SK-N-SH (cell line): ENCODE data around the gene TMEM26. TPM values are rescaled to one million over a fixed set of nuclear protein-coding genes. Genes with fewer than 3 reads are reported as not detected.

Source experiments
- CTCF ChIA-PET: fragments of 300-600, 350-600 bp; formaldehyde crosslinking; extraction: SDS; loops from one replicate; lab custom pipeline; 2021; lab: Yijun Ruan, JAX
- POLR2A ChIA-PET: fragments of 350-600 bp; sonication (Branson Sonifier 250); formaldehyde crosslinking; extraction: SDS; loops from one replicate; lab custom pipeline; 2020; ENCODE audit warnings: antibody characterized with exemption, inconsistent platforms; lab: Yijun Ruan, JAX
- DNase-seq: peaks from one replicate; pipeline ENCODE4 v3.0.0; 2012
- H2AFZ ChIP-seq: fragments of 200-600 bp; sonication (generic); 2 replicates; pipeline ENCODE4 v1.8.1; 2016; ENCODE audit warnings: antibody characterized with exemption, mild to moderate bottlenecking, low read depth
- H3F3A ChIP-seq: fragments of 200-600 bp; sonication (generic); replicated peaks from 2 replicates; pipeline ENCODE3; 2016; ENCODE audit warnings: antibody characterized with exemption, mild to moderate bottlenecking; ENCODE audit not compliant: insufficient read depth
- H3K27ac ChIP-seq, 2 experiments: fragments of 200-500 bp in 1 of 2; fragments of 200-600 bp in 1 of 2; sonication (Bioruptor generic) in 1 of 2; sonication (generic), shearing (Covaris generic) in 1 of 2; 2 replicates each; pipeline versions ENCODE4 v1.5.1 to v1.6.1; 2014 to 2016; ENCODE audit warnings: low read depth in 2 of 2, inconsistent platforms in 1 of 2, low read length in 1 of 2, mild to moderate bottlenecking in 1 of 2, mixed read lengths in 1 of 2
- H3K27me3 ChIP-seq: fragments of 200-600 bp; sonication (generic), shearing (Covaris generic); 2 replicates; pipeline ENCODE4 v1.6.1; 2016; ENCODE audit warnings: mixed run types; ENCODE audit not compliant: insufficient read depth
- H3K36me3 ChIP-seq, 2 experiments: fragments of 200-500 bp in 1 of 2; fragments of 200-600 bp in 1 of 2; sonication (Bioruptor generic) in 1 of 2; sonication (generic) in 1 of 2; replicated peaks in 1 of 2; 2 replicates each; pipeline versions ENCODE3 to v1.5.1; 2014 to 2016; ENCODE audit warnings: low read length in 1 of 2, mild to moderate bottlenecking in 1 of 2; ENCODE audit not compliant: insufficient read depth in 2 of 2, control insufficient read depth in 1 of 2
- H3K4me1 ChIP-seq, 2 experiments: fragments of 200-500 bp in 1 of 2; fragments of 200-600 bp in 1 of 2; sonication (Bioruptor generic) in 1 of 2; sonication (generic), shearing (Covaris generic) in 1 of 2; 2 replicates each; pipeline versions ENCODE4 v1.5.1 to v1.6.1; 2014 to 2016; ENCODE audit warnings: low read depth in 1 of 2, low read length in 1 of 2, mixed run types in 1 of 2; ENCODE audit not compliant: insufficient read depth in 2 of 2, control insufficient read depth in 1 of 2
- H3K4me2 ChIP-seq: fragments of 200-600 bp; sonication (generic), shearing (Covaris generic); 2 replicates; pipeline ENCODE4 v1.6.1; 2017; ENCODE audit warnings: mixed run types
- H3K4me3 ChIP-seq, 2 experiments: fragments of 200-500 bp in 1 of 2; fragments of 200-600 bp in 1 of 2; sonication (Bioruptor generic) in 1 of 2; sonication (generic), shearing (Covaris generic) in 1 of 2; 2 replicates each; pipeline versions ENCODE4 v1.5.1 to v1.8.1; 2014 to 2016; ENCODE audit warnings: low read depth in 2 of 2, inconsistent platforms in 1 of 2, low read length in 1 of 2, mild to moderate bottlenecking in 1 of 2, mixed read lengths in 1 of 2, moderate library complexity in 1 of 2
- H3K79me2 ChIP-seq: fragments of 200-600 bp; sonication (generic); 2 replicates; pipeline ENCODE4 v1.8.1; 2017; ENCODE audit warnings: mild to moderate bottlenecking; ENCODE audit not compliant: insufficient read depth
- H3K9ac ChIP-seq: fragments of 200-600 bp; sonication (generic); 2 replicates; pipeline ENCODE4 v1.6.1; 2017; ENCODE audit warnings: mixed run types
- H3K9me2 ChIP-seq: fragments of 200-600 bp; sonication (generic); 2 replicates; pipeline ENCODE4 v1.6.1; 2017; ENCODE audit warnings: mixed run types
- H3K9me3 ChIP-seq: fragments of 200-600 bp; sonication (generic); 2 replicates; pipeline ENCODE4 v1.6.1; 2017; ENCODE audit warnings: mixed run types, mild to moderate bottlenecking, moderate library complexity
- H4K20me1 ChIP-seq: fragments of 200-600 bp; sonication (generic); 2 replicates; pipeline ENCODE4 v1.6.1; 2017; ENCODE audit warnings: mild to moderate bottlenecking, mixed run types; ENCODE audit not compliant: insufficient read depth
- CHD2 ChIP-seq: fragments of 150-350 bp; IDR thresholded peaks from 2 replicates; pipeline ENCODE4 v1.6.1; 2018; ENCODE audit warnings: low read length; ENCODE audit not compliant: partially characterized antibody
- EZH2phosphoT487 ChIP-seq: fragments of 200-600 bp; sonication (generic); IDR thresholded peaks from 2 replicates; pipeline ENCODE4 v1.6.1; 2017; ENCODE audit warnings: low read depth, mixed run types, mild to moderate bottlenecking, antibody characterized with exemption, moderate library complexity, borderline replicate concordance
- GABPA ChIP-seq: IDR thresholded peaks from 2 replicates; pipeline ENCODE4 v1.4.0; 2012; ENCODE audit warnings: low read depth, mild to moderate bottlenecking
- GATA2 ChIP-seq: sonication (generic); formaldehyde crosslinking; IDR thresholded peaks from 2 replicates; pipeline ENCODE4 v1.5.0; 2020; ENCODE audit warnings: mild to moderate bottlenecking, missing genetic modification reagents
- NFIC ChIP-seq: IDR thresholded peaks from 2 replicates; pipeline ENCODE4 v1.4.0; 2012; ENCODE audit warnings: borderline replicate concordance
- PBX3 ChIP-seq: IDR thresholded peaks from 2 replicates; pipeline ENCODE4; 2012
- POLR2AphosphoS5 ChIP-seq: IDR thresholded peaks from 2 replicates; pipeline ENCODE4 v1.6.1; 2012; ENCODE audit warnings: low read depth, low read length
- RAD21 ChIP-seq: IDR thresholded peaks from 2 replicates; pipeline ENCODE4 v1.6.1; 2012; ENCODE audit warnings: mild to moderate bottlenecking, low read length
- RFX5 ChIP-seq: IDR thresholded peaks from 2 replicates; pipeline ENCODE4 v1.6.1; 2012; ENCODE audit warnings: mild to moderate bottlenecking, improper control_type of control experiment, low read length
- TAF1 ChIP-seq: IDR thresholded peaks from 2 replicates; pipeline ENCODE4 v1.6.1; 2012; ENCODE audit warnings: low read depth, mild to moderate bottlenecking, low read length, moderate library complexity, borderline replicate concordance
- TCF12 ChIP-seq: IDR thresholded peaks from 2 replicates; pipeline ENCODE4 v1.4.0; 2012
- TEAD4 ChIP-seq: IDR thresholded peaks from 2 replicates; pipeline ENCODE4 v1.4.0; 2012; ENCODE audit warnings: mild to moderate bottlenecking, borderline replicate concordance; ENCODE audit not compliant: insufficient read depth
- WGBS: methylation state at CpG from one replicate; pipeline ENCODE4 v1.1.6; 2017; ENCODE audit warnings: low lambda C conversion rate; 5-methylcytosine and 5-hydroxymethylcytosine counted together
- polyA plus RNA-seq, 3 experiments: library from polyadenylated mRNA; depleted of rRNA; stranded (reverse); fragments of >200 nt; gene quantifications; 2 replicates each; pipeline ENCODE4 v1.2.3, GENCODE V29; 2012
- TF ChIP-seq, protein P1 (sequence below): IDR thresholded peaks from 2 replicates; pipeline ENCODE4 v1.4.0; 2012; ENCODE audit warnings: low read depth, borderline replicate concordance

Gene TMEM26
- polyA plus RNA-seq, 1 of the 3 experiments (the other 2 are of a cell fraction): 0.05 TPM

GRCh38 chr10:61438141-61438988, 14.8 kb downstream of the TMEM26 start:
- DNase-seq: no peak
- no peaks in the 10 kb centered on the region for H3K27me3 ChIP-seq
- H3K4me3 ChIP-seq: no peak overlapping the region
- H2AFZ ChIP-seq: no peak overlapping the region
- POLR2A ChIA-PET: no interaction called here
- TF ChIP-seq, protein P1, sequence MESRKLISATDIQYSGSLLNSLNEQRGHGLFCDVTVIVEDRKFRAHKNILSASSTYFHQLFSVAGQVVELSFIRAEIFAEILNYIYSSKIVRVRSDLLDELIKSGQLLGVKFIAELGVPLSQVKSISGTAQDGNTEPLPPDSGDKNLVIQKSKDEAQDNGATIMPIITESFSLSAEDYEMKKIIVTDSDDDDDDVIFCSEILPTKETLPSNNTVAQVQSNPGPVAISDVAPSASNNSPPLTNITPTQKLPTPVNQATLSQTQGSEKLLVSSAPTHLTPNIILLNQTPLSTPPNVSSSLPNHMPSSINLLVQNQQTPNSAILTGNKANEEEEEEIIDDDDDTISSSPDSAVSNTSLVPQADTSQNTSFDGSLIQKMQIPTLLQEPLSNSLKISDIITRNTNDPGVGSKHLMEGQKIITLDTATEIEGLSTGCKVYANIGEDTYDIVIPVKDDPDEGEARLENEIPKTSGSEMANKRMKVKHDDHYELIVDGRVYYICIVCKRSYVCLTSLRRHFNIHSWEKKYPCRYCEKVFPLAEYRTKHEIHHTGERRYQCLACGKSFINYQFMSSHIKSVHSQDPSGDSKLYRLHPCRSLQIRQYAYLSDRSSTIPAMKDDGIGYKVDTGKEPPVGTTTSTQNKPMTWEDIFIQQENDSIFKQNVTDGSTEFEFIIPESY: no peak
- TF ChIP-seq TCF12: peak; percentile 23; the same call in 1 of the 2 replicates
- H3K9me2 ChIP-seq: no peaks in the 10 kb centered on the region
- H4K20me1 ChIP-seq: no peaks in the 10 kb centered on the region
- no peaks in the 10 kb centered on the region for H3K36me3 ChIP-seq
- H3K4me2 ChIP-seq: no peak overlapping the region
- no peaks in the 10 kb centered on the region for H3K79me2 ChIP-seq
- 22% methylated on average over 2 of the region's 2 CpGs for WGBS
- H3F3A ChIP-seq: no peaks in the 10 kb centered on the region
- H3K9ac ChIP-seq: no peak overlapping the region
- CTCF ChIA-PET: interaction anchor here (0.7 to 1.5 kb wide), 2 partner anchors 10 to 295 kb away, joined by 3 read pairs; no protein-coding TSS in a partner anchor
- no peaks in the 10 kb centered on the region for H3K9me3 ChIP-seq
- H3K27ac ChIP-seq: no peak overlapping the region
- peaks cover 0 to 10% of the 10 kb centered on the region in 2 experiments; a peak in 2 of 4 replicates for H3K4me1 ChIP-seq

DNA sequence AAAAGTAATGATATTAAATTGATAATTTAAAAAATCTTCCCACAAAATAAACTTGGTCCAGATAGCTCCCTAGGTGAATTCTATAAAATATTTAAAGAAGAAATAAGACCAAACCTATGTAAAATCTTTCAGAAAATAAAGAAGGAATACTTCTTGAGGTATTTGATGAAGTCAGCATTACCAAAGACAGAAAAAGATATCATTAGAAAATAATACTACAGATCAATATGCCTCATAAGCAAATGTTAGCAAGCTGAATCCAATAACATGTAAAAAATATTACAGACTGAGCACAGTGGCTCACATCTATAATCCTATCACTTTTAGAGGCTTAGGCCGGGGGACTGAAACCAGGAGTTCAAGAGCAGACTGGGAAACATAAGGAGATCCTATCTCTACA, 30.0 kb downstream of the TMEM26 start:
- no peak for DNase-seq

DNA sequence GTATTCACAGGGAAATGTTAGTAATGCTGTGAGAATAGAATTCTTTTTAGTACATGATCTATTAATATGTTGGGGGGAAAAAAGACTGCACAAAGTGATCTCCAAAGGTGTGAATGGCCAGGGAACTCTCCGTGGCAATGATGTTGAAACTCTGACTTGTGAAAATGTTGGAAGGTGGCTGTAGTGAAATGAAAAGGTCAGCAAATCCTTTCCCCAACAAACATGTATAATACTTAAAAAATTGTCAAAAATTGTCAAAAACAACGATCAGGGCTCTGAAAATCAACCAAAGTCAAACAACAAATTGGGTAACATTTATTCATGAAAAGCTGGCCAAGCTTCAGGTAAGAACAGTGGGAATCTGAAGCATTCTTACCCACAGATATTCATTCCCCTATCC, 35.5 kb downstream of the TMEM26 start:
- H3K27me3 ChIP-seq: no peaks in the 10 kb centered on the region
- H3K9me2 ChIP-seq: no peaks in the 10 kb centered on the region
- no peaks in the 10 kb centered on the region for H3K4me1 ChIP-seq
- WGBS: 37% methylated on average over 2 of the region's 2 CpGs
- no peaks in the 10 kb centered on the region for H3K79me2 ChIP-seq
- no peak overlapping the region for H2AFZ ChIP-seq
- no peak for DNase-seq
- H3K27ac ChIP-seq: no peak overlapping the region
- TF ChIP-seq RAD21: no peak
- no peak for TF ChIP-seq TCF12
- TF ChIP-seq NFIC: no peak
- TF ChIP-seq PBX3: no peak
- TF ChIP-seq, all 33 proteins: peak for 0
- Histone ChIP-seq H3K4me3 (no peak overlapping the region), H3K36me3 (no peaks in the 10 kb centered on the region), H3K9ac (no peak overlapping the region), H3K4me2 (no peak overlapping the region), H3F3A (no peaks in the 10 kb centered on the region), H3K9me3 (peaks cover 3% of the 10 kb centered on the region; the same call in 1 of the 2 replicates), H4K20me1 (no peaks in the 10 kb centered on the region)
- ChIA-PET POLR2A (no interaction called here), CTCF (no interaction called here)

More for the DNA sequence above, 30.0 kb downstream of the TMEM26 start:
- Histone ChIP-seq H3K4me2 (no peak overlapping the region), H4K20me1 (no peaks in the 10 kb centered on the region), H3F3A (no peaks in the 10 kb centered on the region), H3K9me3 (peaks cover 6% of the 10 kb centered on the region; the same call in 1 of the 2 replicates), H2AFZ (no peak overlapping the region), H3K36me3 (no peaks in the 10 kb centered on the region), H3K27ac (no peak overlapping the region), H3K9me2 (no peaks in the 10 kb centered on the region), H3K27me3 (no peaks in the 10 kb centered on the region), H3K9ac (no peak overlapping the region), H3K4me3 (no peak overlapping the region), H3K4me1 (no peaks in the 10 kb centered on the region), H3K79me2 (no peaks in the 10 kb centered on the region)
- POLR2A ChIA-PET: no interaction called here
- no peak for TF ChIP-seq GATA2 (CRISPR knock-in tag)
- no peak for TF ChIP-seq TEAD4
- TF ChIP-seq TAF1: no peak
- no peak for TF ChIP-seq POLR2AphosphoS5
- TF ChIP-seq RFX5: no peak
- TF ChIP-seq EZH2phosphoT487: no peak
- no peak for TF ChIP-seq GABPA
- no peak for TF ChIP-seq CHD2
- CTCF ChIA-PET: interaction anchor here (0.8 kb wide), 1 partner anchor 9 kb away, joined by 3 read pairs; no protein-coding TSS in a partner anchor
- 20% methylated on average over 1 of the region's 1 CpG for WGBS
